Osteoblast (primary cell): ENCODE results near the gene EEIG2. TPM values are rescaled to one million over a fixed set of nuclear protein-coding genes. Genes with fewer than 3 reads are reported as not detected.

Experiments used
- DNase-seq: peaks from one replicate; pipeline ENCODE4 v3.0.0; 2011; ENCODE audit warnings: low spot score, mixed read lengths; ENCODE audit not compliant: insufficient read length; ENCODE audit errors: missing footprints
- H2AFZ ChIP-seq: 2 replicates; pipeline ENCODE4 v1.6.0; 2011; ENCODE audit warnings: mild to moderate bottlenecking, low read length
- H3K27ac ChIP-seq: 2 replicates; pipeline ENCODE4 v1.5.1; 2011; ENCODE audit warnings: mild to moderate bottlenecking, low read depth, low read length, moderate library complexity
- H3K27me3 ChIP-seq: 2 replicates; pipeline ENCODE4 v1.6.0; 2012; ENCODE audit warnings: mild to moderate bottlenecking, control low read depth, inconsistent platforms, low read length, moderate library complexity; ENCODE audit not compliant: insufficient read depth
- H3K36me3 ChIP-seq: 2 replicates; pipeline ENCODE4 v1.5.1; 2011; ENCODE audit warnings: mild to moderate bottlenecking, low read length, control low read depth, moderate library complexity; ENCODE audit not compliant: insufficient read depth
- H3K4me1 ChIP-seq: 2 replicates; pipeline ENCODE4 v1.5.1; 2011; ENCODE audit warnings: mild to moderate bottlenecking, low read length, control low read depth, moderate library complexity; ENCODE audit not compliant: insufficient read depth
- H3K4me2 ChIP-seq: 2 replicates; pipeline ENCODE4 v1.6.0; 2011; ENCODE audit warnings: mild to moderate bottlenecking, low read length; ENCODE audit not compliant: insufficient read depth
- H3K4me3 ChIP-seq: fragments of 200-600 bp; sonication (generic); 3 replicates; pipeline ENCODE4 v1.5.1; 2012; ENCODE audit warnings: mild to moderate bottlenecking, low read length, inconsistent platforms; ENCODE audit not compliant: insufficient read depth
- H3K79me2 ChIP-seq: 2 replicates; pipeline ENCODE4 v1.6.0; 2012; ENCODE audit warnings: mild to moderate bottlenecking, low read length, control low read depth, inconsistent platforms; ENCODE audit not compliant: insufficient read depth
- H3K9me3 ChIP-seq: 2 replicates; pipeline ENCODE4 v1.5.1; 2011; ENCODE audit warnings: low read depth, low read length, control low read depth
- H4K20me1 ChIP-seq: 2 replicates; pipeline ENCODE4 v1.6.0; 2012; ENCODE audit warnings: mild to moderate bottlenecking, low read length, control low read depth; ENCODE audit not compliant: insufficient read depth
- total RNA-seq: library from RNA; depleted of rRNA; stranded (reverse); fragments of >200 nt; gene quantifications from 2 replicates; pipeline ENCODE4 v1.2.3, GENCODE V29; 2012
- TF ChIP-seq, protein P1 (sequence below): IDR thresholded peaks from 2 replicates; pipeline ENCODE4 v1.5.1; 2011; ENCODE audit warnings: mild to moderate bottlenecking, low read depth, low read length, moderate library complexity; ENCODE audit errors: extremely low read depth

The EEIG2 gene
- total RNA-seq, 1 donor: 11.2 TPM

GRCh38 chr1:108551137-108551862 is 8.6 kb upstream of the EEIG2 start:
- Histone ChIP-seq H3K27me3 (peaks cover 4% of the 10 kb centered on the region), H2AFZ (no peak overlapping the region)

GRCh38 chr1:108553905-108554304 is 6.0 kb upstream of the EEIG2 start:
- Histone ChIP-seq H3K27ac (no peak overlapping the region), H3K36me3 (no peaks in the 10 kb centered on the region)

More at GRCh38 chr1:108551137-108551862, 8.6 kb upstream of the EEIG2 start:
- Histone ChIP-seq H3K27ac (no peak overlapping the region), H3K9me3 (no peaks in the 10 kb centered on the region), H3K4me2 (no peak overlapping the region), H3K4me3 (no peak overlapping the region), H3K36me3 (no peaks in the 10 kb centered on the region), H4K20me1 (no peaks in the 10 kb centered on the region), H3K79me2 (no peaks in the 10 kb centered on the region), H3K4me1 (no peaks in the 10 kb centered on the region)
- no peak for DNase-seq
- TF ChIP-seq, protein P1, sequence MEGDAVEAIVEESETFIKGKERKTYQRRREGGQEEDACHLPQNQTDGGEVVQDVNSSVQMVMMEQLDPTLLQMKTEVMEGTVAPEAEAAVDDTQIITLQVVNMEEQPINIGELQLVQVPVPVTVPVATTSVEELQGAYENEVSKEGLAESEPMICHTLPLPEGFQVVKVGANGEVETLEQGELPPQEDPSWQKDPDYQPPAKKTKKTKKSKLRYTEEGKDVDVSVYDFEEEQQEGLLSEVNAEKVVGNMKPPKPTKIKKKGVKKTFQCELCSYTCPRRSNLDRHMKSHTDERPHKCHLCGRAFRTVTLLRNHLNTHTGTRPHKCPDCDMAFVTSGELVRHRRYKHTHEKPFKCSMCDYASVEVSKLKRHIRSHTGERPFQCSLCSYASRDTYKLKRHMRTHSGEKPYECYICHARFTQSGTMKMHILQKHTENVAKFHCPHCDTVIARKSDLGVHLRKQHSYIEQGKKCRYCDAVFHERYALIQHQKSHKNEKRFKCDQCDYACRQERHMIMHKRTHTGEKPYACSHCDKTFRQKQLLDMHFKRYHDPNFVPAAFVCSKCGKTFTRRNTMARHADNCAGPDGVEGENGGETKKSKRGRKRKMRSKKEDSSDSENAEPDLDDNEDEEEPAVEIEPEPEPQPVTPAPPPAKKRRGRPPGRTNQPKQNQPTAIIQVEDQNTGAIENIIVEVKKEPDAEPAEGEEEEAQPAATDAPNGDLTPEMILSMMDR: no peak

DNA sequence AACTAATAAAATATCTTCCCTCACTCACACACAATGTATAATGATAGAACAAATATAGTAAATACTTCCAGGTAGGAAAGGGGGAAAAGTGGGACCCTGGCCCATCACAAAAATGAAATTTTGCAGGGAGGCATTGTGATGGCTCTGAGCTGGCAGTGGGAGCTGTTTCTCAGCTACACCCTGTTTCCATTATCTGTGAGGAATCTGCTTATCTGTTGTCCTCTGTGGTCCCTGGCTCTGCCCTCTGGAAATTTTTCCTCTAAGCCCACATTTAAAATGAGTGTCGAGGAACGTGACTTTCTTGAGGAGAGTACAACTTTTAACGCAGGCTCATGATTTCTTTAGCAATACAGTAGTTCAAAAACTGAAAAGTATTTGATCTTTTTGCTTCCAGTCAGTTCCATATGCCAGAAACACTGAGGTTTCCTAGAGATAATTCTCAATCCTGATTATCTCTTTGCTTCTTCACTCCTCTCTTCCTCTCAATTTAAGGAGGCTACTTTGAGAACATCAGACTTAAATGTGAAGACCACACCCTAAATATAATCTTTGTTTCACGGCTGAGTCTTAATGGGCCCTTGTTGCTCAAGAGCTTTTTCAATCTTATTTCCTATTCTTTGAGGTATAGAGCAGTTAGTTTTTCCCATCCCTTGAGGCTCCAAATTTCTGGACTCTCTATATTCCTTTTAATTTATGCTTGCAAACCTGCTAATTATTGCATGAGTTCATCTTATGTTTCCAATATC is 5.0 kb upstream of the EEIG2 start:
- TF ChIP-seq, protein P1: no peak
- Histone ChIP-seq H2AFZ (no peak overlapping the region), H4K20me1 (no peaks in the 10 kb centered on the region), H3K36me3 (no peaks in the 10 kb centered on the region), H3K4me2 (no peak overlapping the region), H3K27ac (no peak overlapping the region), H3K4me1 (no peaks in the 10 kb centered on the region), H3K79me2 (no peaks in the 10 kb centered on the region), H3K9me3 (no peaks in the 10 kb centered on the region), H3K4me3 (no peak overlapping the region), H3K27me3 (peaks cover 4% of the 10 kb centered on the region)
- DNase-seq: no peak

More at GRCh38 chr1:108553905-108554304, 6.0 kb upstream of the EEIG2 start:
- TF ChIP-seq, protein P1: no peak
- no peaks in the 10 kb centered on the region for H3K9me3 ChIP-seq
- no peaks in the 10 kb centered on the region for H3K79me2 ChIP-seq
- no peaks in the 10 kb centered on the region for H4K20me1 ChIP-seq
- peaks cover 4% of the 10 kb centered on the region for H3K27me3 ChIP-seq
- no peak overlapping the region for H2AFZ ChIP-seq
- no peaks in the 10 kb centered on the region for H3K4me1 ChIP-seq
- H3K4me3 ChIP-seq: no peak overlapping the region
- no peak overlapping the region for H3K4me2 ChIP-seq
- DNase-seq: no peak

- TF ChIP-seq, protein P1: no peak
- Histone ChIP-seq H3K27ac (no peak overlapping the region), H3K4me1 (peaks cover 6% of the 10 kb centered on the region), H2AFZ (no peak overlapping the region), H3K4me3 (no peak overlapping the region), H3K79me2 (no peaks in the 10 kb centered on the region), H3K27me3 (peaks cover 4% of the 10 kb centered on the region), H4K20me1 (no peaks in the 10 kb centered on the region), H3K9me3 (no peaks in the 10 kb centered on the region), H3K36me3 (no peaks in the 10 kb centered on the region), H3K4me2 (no peak overlapping the region)
- no peak for DNase-seq
Observed at GRCh38 chr1:108556066-108556465, 3.8 kb upstream of the EEIG2 start.
